Measurements from ENCODE around the gene SMIM44.

- TF ChIP-seq CTCF (IDR thresholded peaks at IDR 0.05; ENCODE audit: low read length) = no peak
- no peak for TF ChIP-seq EZH2 (optimal IDR thresholded peaks at IDR 0.05; ENCODE audit: low read depth, low read length)
Measured at GRCh38 chr19:3458229-3459088, 24.8 kb downstream of the SMIM44 start.
